ENCODE data around the gene CCDC82.

- TF ChIP-seq POLR2A (IDR thresholded peaks at IDR 0.05; ENCODE audit: low read depth, low read length): no peak
- no peak for TF ChIP-seq POLR2AphosphoS5 (IDR thresholded peaks at IDR 0.05; ENCODE audit: low read depth, low read length)
- TF ChIP-seq TAF1 (IDR thresholded peaks at IDR 0.05; ENCODE audit: borderline replicate concordance, low read depth, low read length): no peak
Observed at GRCh38 chr11:96337541-96338431, 51.9 kb downstream of the CCDC82 start.

All from GM12892 (cell line).